Esophagus muscularis mucosa (tissue), 3 donors: ENCODE measurements around the gene ATE1.

Experiments
- CTCF ChIP-seq, 3 experiments: fragments of 200-600 bp in 2 of 3; fragments of 450-650 bp in 1 of 3; sonication (generic) in 2 of 3; IDR thresholded peaks; one replicate each; pipeline ENCODE4 v1.5.1; 2017 to 2019; ENCODE audit warnings: antibody characterized with exemption in 3 of 3, mild to moderate bottlenecking in 2 of 3, moderate library complexity in 1 of 3
- POLR2A ChIP-seq: fragments of 450-650 bp; IDR thresholded peaks from one replicate; pipeline ENCODE4 v1.6.1; 2017; ENCODE audit warnings: antibody characterized with exemption, moderate library complexity, mild to moderate bottlenecking, low read depth

DNA sequence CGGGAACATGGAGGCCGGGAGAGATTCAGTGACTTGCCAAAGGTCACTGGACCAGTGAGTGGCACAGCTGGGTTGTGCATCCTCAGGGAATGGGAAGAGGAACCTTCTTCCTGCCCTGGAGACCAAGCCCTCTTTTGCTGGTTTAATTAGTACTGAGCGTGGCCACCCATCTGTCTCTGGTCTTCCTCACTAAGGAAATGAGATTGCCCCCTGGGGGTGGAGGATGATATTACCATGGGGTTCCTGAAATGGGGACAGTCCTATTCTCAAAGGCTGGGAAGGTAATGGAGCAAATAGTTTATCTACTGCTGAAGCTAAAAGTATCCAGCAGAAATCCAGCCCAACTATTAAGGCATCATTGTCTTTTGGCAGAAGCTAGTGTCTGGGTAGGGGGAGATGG, 231.0 kb downstream of the ATE1 start:
- no peak for TF ChIP-seq POLR2A
- peak in 2 of 3 experiments; percentile 24 to 47 for TF ChIP-seq CTCF (IDR thresholded peaks at IDR 0.05)
